ENCODE measurements around the gene CECR2.

DNA sequence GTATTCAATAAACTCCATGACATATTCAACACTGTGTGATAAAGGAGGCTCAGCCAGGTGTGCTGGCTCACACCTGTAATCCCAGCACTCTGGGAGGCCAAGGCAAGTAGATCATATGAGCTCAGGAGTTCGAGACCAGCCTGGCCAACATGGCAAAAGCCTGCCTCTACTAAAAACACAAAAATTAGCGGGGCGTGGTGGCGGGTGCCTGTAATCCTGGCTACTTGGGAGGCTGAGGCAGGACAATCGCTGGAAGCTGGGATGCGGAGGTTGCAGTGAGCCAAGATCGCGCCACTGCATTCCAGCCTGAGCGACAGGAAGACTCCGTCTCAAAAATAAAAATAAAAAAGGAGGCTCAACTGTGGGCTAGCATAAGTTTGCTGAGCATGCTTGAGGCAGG lies 189.9 kb downstream of the CECR2 start:
- no peak for TF ChIP-seq TAF1 (IDR thresholded peaks at IDR 0.05; ENCODE audit: borderline replicate concordance, low read depth, low read length)
- TF ChIP-seq SIN3A (IDR thresholded peaks at IDR 0.05; ENCODE audit: borderline replicate concordance, low read depth, low read length), result no peak
- TF ChIP-seq CHD2 (IDR thresholded peaks at IDR 0.05; ENCODE audit: low read length, partially characterized antibody), result no peak
- TF ChIP-seq, protein P1, sequence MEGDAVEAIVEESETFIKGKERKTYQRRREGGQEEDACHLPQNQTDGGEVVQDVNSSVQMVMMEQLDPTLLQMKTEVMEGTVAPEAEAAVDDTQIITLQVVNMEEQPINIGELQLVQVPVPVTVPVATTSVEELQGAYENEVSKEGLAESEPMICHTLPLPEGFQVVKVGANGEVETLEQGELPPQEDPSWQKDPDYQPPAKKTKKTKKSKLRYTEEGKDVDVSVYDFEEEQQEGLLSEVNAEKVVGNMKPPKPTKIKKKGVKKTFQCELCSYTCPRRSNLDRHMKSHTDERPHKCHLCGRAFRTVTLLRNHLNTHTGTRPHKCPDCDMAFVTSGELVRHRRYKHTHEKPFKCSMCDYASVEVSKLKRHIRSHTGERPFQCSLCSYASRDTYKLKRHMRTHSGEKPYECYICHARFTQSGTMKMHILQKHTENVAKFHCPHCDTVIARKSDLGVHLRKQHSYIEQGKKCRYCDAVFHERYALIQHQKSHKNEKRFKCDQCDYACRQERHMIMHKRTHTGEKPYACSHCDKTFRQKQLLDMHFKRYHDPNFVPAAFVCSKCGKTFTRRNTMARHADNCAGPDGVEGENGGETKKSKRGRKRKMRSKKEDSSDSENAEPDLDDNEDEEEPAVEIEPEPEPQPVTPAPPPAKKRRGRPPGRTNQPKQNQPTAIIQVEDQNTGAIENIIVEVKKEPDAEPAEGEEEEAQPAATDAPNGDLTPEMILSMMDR (IDR thresholded peaks at IDR 0.05), result no peak
- TF ChIP-seq, protein P2, sequence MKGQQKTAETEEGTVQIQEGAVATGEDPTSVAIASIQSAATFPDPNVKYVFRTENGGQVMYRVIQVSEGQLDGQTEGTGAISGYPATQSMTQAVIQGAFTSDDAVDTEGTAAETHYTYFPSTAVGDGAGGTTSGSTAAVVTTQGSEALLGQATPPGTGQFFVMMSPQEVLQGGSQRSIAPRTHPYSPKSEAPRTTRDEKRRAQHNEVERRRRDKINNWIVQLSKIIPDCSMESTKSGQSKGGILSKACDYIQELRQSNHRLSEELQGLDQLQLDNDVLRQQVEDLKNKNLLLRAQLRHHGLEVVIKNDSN (IDR thresholded peaks at IDR 0.05; ENCODE audit: borderline replicate concordance, low read depth), result no peak
